BJ (cell line): Measurements from ENCODE around the gene PPAN. TPM values are rescaled to one million over a fixed set of nuclear protein-coding genes. Genes with fewer than 3 reads are reported as not detected.

Experiments used
- CTCF ChIA-PET: fragments of 350-600 bp; formaldehyde crosslinking; extraction: SDS; loops from one replicate; lab custom pipeline; 2021; ENCODE audit warnings: antibody characterized with exemption, inconsistent platforms; lab: Yijun Ruan, JAX
- POLR2A ChIA-PET: fragments of 300-600 bp; sonication (Branson Sonifier 250); formaldehyde crosslinking; extraction: SDS; loops from one replicate; lab custom pipeline; 2021; ENCODE audit warnings: antibody characterized with exemption; lab: Charles Lee
- DNase-seq: peaks from one replicate; pipeline ENCODE4 v3.0.0-alpha.2; 2011; ENCODE audit warnings: low read depth
- H3K27me3 ChIP-seq: 2 replicates; pipeline ENCODE4 v1.6.0; 2011; ENCODE audit warnings: low read length; ENCODE audit not compliant: control insufficient read depth, insufficient read depth
- H3K36me3 ChIP-seq: 2 replicates; pipeline ENCODE4 v1.5.1; 2011; ENCODE audit warnings: low read length; ENCODE audit not compliant: control insufficient read depth, insufficient read depth
- H3K4me3 ChIP-seq: 2 replicates; pipeline ENCODE4 v1.5.1; 2011; ENCODE audit warnings: low read depth, mild to moderate bottlenecking, control low read depth, low read length
- CTCF ChIP-seq: IDR thresholded peaks from 2 replicates; pipeline ENCODE4 v1.5.1; 2011; ENCODE audit warnings: low read depth, mild to moderate bottlenecking, control low read depth, inconsistent platforms, low read length, moderate library complexity; ENCODE audit not compliant: insufficient read depth
- polyA plus RNA-seq: library from polyadenylated mRNA; depleted of rRNA; stranded (reverse); fragments of >200 nt; gene quantifications from 2 replicates; pipeline ENCODE4 v1.2.3, GENCODE V29; 2011

PPAN gene
- polyA plus RNA-seq, 1 experiment: 18.1 TPM

GRCh38 chr19:10137751-10138682 is 31.9 kb downstream of the PPAN start:
- no peak overlapping the region for H3K4me3 ChIP-seq
- POLR2A ChIA-PET: no interaction called here
- CTCF ChIA-PET: interaction anchor here (0.7 to 1.2 kb wide), 2 partner anchors 16 to 207 kb away, joined by 3 read pairs; no protein-coding TSS in a partner anchor
- no peak for TF ChIP-seq CTCF
- H3K36me3 ChIP-seq: peaks cover 59% of the 10 kb centered on the region
- H3K27me3 ChIP-seq: no peaks in the 10 kb centered on the region
- no peak for DNase-seq

GRCh38 chr19:10138879-10139795 is 33.0 kb downstream of the PPAN start:
- Histone ChIP-seq H3K4me3 (no peak overlapping the region), H3K36me3 (peaks cover 57% of the 10 kb centered on the region), H3K27me3 (no peaks in the 10 kb centered on the region)
- ChIA-PET POLR2A (no interaction called here), CTCF (interaction anchor here (0.7 to 1.2 kb wide), 2 partner anchors 138 to 209 kb away, joined by 3 read pairs; no protein-coding TSS in a partner anchor)
- no peak for TF ChIP-seq CTCF
- DNase-seq: no peak

GRCh38 chr19:10139952-10140351 is 33.8 kb downstream of the PPAN start:
- no peak overlapping the region for H3K4me3 ChIP-seq
- no peaks in the 10 kb centered on the region for H3K27me3 ChIP-seq
- H3K36me3 ChIP-seq: peaks cover 62% of the 10 kb centered on the region
- POLR2A ChIA-PET: no interaction called here
- TF ChIP-seq CTCF: no peak
- DNase-seq: no peak
- CTCF ChIA-PET: interaction anchor here (0.7 kb wide), 1 partner anchor 138 kb away, joined by 3 read pairs; no protein-coding TSS in a partner anchor

GRCh38 chr19:10141479-10141878 is 35.3 kb downstream of the PPAN start:
- H3K27me3 ChIP-seq: no peaks in the 10 kb centered on the region
- peaks cover 59% of the 10 kb centered on the region for H3K36me3 ChIP-seq
- ChIA-PET POLR2A (no interaction called here), CTCF (no interaction called here)
- H3K4me3 ChIP-seq: no peak overlapping the region
- TF ChIP-seq CTCF: no peak
- no peak for DNase-seq
